IMR-90 (cell line): Measurements from ENCODE around the gene SIT1. TPM values are rescaled to one million over a fixed set of nuclear protein-coding genes. Genes with fewer than 3 reads are reported as not detected.

Source experiments
- ATAC-seq: fragments of 200-7000 bp; cut with Tn5 transposase; 2 replicates; pipeline ENCODE4 v1.9.1; 2020; ENCODE audit warnings: low read depth, mild to moderate bottlenecking, moderate library complexity
- BruUV-seq: library from RNA; stranded (reverse); fragments of 400-500 nt; replicated peaks from 2 replicates; lab custom pipeline; 2021; lab: Mats Ljungman, UMichigan
- CTCF ChIA-PET: fragments of 300-600 bp; formaldehyde crosslinking; extraction: SDS; loops from one replicate; lab custom pipeline; 2021; ENCODE audit warnings: antibody characterized with exemption; lab: Yijun Ruan, JAX
- POLR2A ChIA-PET: fragments of 300-600 bp; sonication (Branson Sonifier 250); formaldehyde crosslinking; loops from one replicate; lab custom pipeline; 2022; ENCODE audit warnings: antibody characterized with exemption; ENCODE audit not compliant: unreplicated experiment; lab: Charles Lee
- DNase-seq: peaks from one replicate; pipeline ENCODE4 v3.0.0; 2013
- H2AFZ ChIP-seq: replicated peaks from 2 replicates; pipeline ENCODE3; 2013; ENCODE audit warnings: low read length, mild to moderate bottlenecking; ENCODE audit not compliant: poor library complexity
- H2AK5ac ChIP-seq: 2 replicates; pipeline ENCODE4 v1.6.1; 2013; ENCODE audit warnings: low read depth, low read length, inconsistent platforms
- H2AK9ac ChIP-seq: replicated peaks from 2 replicates; pipeline ENCODE3; 2013; ENCODE audit warnings: mild to moderate bottlenecking, low read depth, low read length, moderate library complexity; ENCODE audit not compliant: poor library complexity
- H2BK120ac ChIP-seq: 2 replicates; pipeline ENCODE4 v1.6.1; 2013; ENCODE audit warnings: low read depth, low read length, inconsistent platforms
- H2BK15ac ChIP-seq: 3 replicates; pipeline ENCODE4 v1.6.1; 2013; ENCODE audit warnings: low read depth, low read length, inconsistent platforms
- H2BK20ac ChIP-seq: 2 replicates; pipeline ENCODE4 v1.6.1; 2013; ENCODE audit warnings: low read depth, mild to moderate bottlenecking, inconsistent platforms, low read length, moderate library complexity
- H2BK5ac ChIP-seq: 2 replicates; pipeline ENCODE4 v1.6.1; 2013; ENCODE audit warnings: mild to moderate bottlenecking, low read depth, low read length, inconsistent platforms; ENCODE audit not compliant: poor library complexity, severe bottlenecking
- H3K14ac ChIP-seq: replicated peaks from 2 replicates; pipeline ENCODE4 v1.6.1; 2013; ENCODE audit warnings: low read depth, low read length, inconsistent platforms
- H3K18ac ChIP-seq: 2 replicates; pipeline ENCODE4 v1.6.1; 2013; ENCODE audit warnings: low read depth, low read length, control low read depth
- H3K23ac ChIP-seq: 2 replicates; pipeline ENCODE4 v1.6.1; 2013; ENCODE audit warnings: low read depth, low read length, inconsistent platforms
- H3K27ac ChIP-seq: 2 replicates; pipeline ENCODE4 v1.5.1; 2013; ENCODE audit warnings: mild to moderate bottlenecking, control low read depth, low read length; ENCODE audit not compliant: insufficient read depth
- H3K27me3 ChIP-seq: 2 replicates; pipeline ENCODE4 v1.6.1; 2013; ENCODE audit warnings: low read length; ENCODE audit not compliant: control insufficient read depth, insufficient read depth
- H3K36me3 ChIP-seq: 2 replicates; pipeline ENCODE4 v1.6.1; 2013; ENCODE audit warnings: low read length, mixed read lengths; ENCODE audit not compliant: control insufficient read depth, insufficient read depth
- H3K4ac ChIP-seq: 2 replicates; pipeline ENCODE4 v1.6.1; 2013; ENCODE audit warnings: low read depth, low read length, inconsistent platforms
- H3K4me1 ChIP-seq: 2 replicates; pipeline ENCODE4 v1.6.1; 2013; ENCODE audit warnings: low read length, mixed read lengths; ENCODE audit not compliant: control insufficient read depth, insufficient read depth
- H3K4me2 ChIP-seq: 2 replicates; pipeline ENCODE4 v1.6.1; 2013; ENCODE audit warnings: low read depth, mild to moderate bottlenecking, control low read depth, low read length, moderate library complexity
- H3K4me3 ChIP-seq: 2 replicates; pipeline ENCODE4 v1.5.1; 2013; ENCODE audit warnings: low read depth, mild to moderate bottlenecking, control low read depth, low read length, moderate library complexity; ENCODE audit not compliant: insufficient read depth
- H3K56ac ChIP-seq: 2 replicates; pipeline ENCODE4 v1.6.1; 2013; ENCODE audit warnings: low read length, inconsistent platforms; ENCODE audit not compliant: insufficient read depth; ENCODE audit errors: extremely low read depth
- H3K79me1 ChIP-seq, 2 experiments: 2 replicates each; pipeline ENCODE4 v1.6.1; 2013; ENCODE audit warnings: low read length in 2 of 2, inconsistent platforms in 1 of 2, low read depth in 1 of 2
- H3K9ac ChIP-seq: 2 replicates; pipeline ENCODE4 v1.6.1; 2013; ENCODE audit warnings: low read depth, low read length, control low read depth
- H3K9me1 ChIP-seq: 2 replicates; pipeline ENCODE4 v1.6.1; 2013; ENCODE audit warnings: low read length, inconsistent platforms; ENCODE audit not compliant: insufficient read depth
- H3K9me3 ChIP-seq: 2 replicates; pipeline ENCODE4 v1.6.1; 2013; ENCODE audit warnings: low read length; ENCODE audit not compliant: control insufficient read depth, insufficient read depth
- H4K20me1 ChIP-seq: 2 replicates; pipeline ENCODE4 v1.6.1; 2013; ENCODE audit warnings: low read length, inconsistent platforms; ENCODE audit not compliant: insufficient read depth
- H4K5ac ChIP-seq: 2 replicates; pipeline ENCODE4 v1.6.1; 2013; ENCODE audit warnings: mild to moderate bottlenecking, low read depth, low read length, control low read depth
- H4K8ac ChIP-seq, 2 experiments: 2 replicates each; pipeline ENCODE4 v1.6.1; 2013; ENCODE audit warnings: low read depth in 2 of 2, low read length in 2 of 2, control low read depth in 1 of 2, inconsistent platforms in 1 of 2
- H4K91ac ChIP-seq: 2 replicates; pipeline ENCODE4 v1.6.1; 2013; ENCODE audit warnings: low read depth, low read length, inconsistent platforms; ENCODE audit not compliant: insufficient read depth
- CEBPB ChIP-seq: IDR thresholded peaks from 2 replicates; pipeline ENCODE4 v1.6.1; 2012; ENCODE audit warnings: low read depth, low read length, improper control_type of control experiment
- CTCF ChIP-seq: conservative IDR thresholded peaks from 2 replicates; pipeline ENCODE4 v1.5.1; 2012; ENCODE audit warnings: mild to moderate bottlenecking, low read depth, low read length, improper control_type of control experiment
- FOS ChIP-seq: fragments of 150-350 bp; IDR thresholded peaks from 2 replicates; pipeline ENCODE4 v1.6.1; 2016; ENCODE audit warnings: low read depth, low read length
- MAFK ChIP-seq: IDR thresholded peaks from 2 replicates; pipeline ENCODE4 v1.6.1; 2012; ENCODE audit warnings: low read depth, low read length, improper control_type of control experiment
- NFE2L2 ChIP-seq: fragments of 150-350 bp; IDR thresholded peaks from 2 replicates; pipeline ENCODE4 v1.6.1; 2016; ENCODE audit warnings: low read depth, mild to moderate bottlenecking, low read length
- POLR2A ChIP-seq: IDR thresholded peaks from 2 replicates; pipeline ENCODE4 v1.6.1; 2012; ENCODE audit warnings: mild to moderate bottlenecking, low read depth, low read length
- RAD21 ChIP-seq: IDR thresholded peaks from 2 replicates; pipeline ENCODE4 v1.6.1; 2012; ENCODE audit warnings: low read length, improper control_type of control experiment
- RFX5 ChIP-seq: IDR thresholded peaks from 2 replicates; pipeline ENCODE4 v1.8.0; 2012; ENCODE audit warnings: low read depth, mild to moderate bottlenecking, low read length, moderate library complexity
- WGBS, 2 experiments: methylation state at CpG; one replicate each; pipeline versions ENCODE4 v1.1.5 to v1.1.7; 2013; ENCODE audit warnings: missing lambda C conversion rate in 2 of 2; ENCODE audit not compliant: insufficient read length in 1 of 2; ENCODE audit errors: extremely low coverage in 2 of 2; 5-methylcytosine and 5-hydroxymethylcytosine counted together
- dilution Hi-C: fragments of 300-500 bp; cut with HindIII; formaldehyde crosslinking; loops from one replicate; pipeline ENCODE4 v1.14.3; 2018; ENCODE audit warnings: low sequenced_read_pairs; ENCODE audit not compliant: unreplicated experiment
- in situ Hi-C: fragments of 300-500 bp; cut with MboI; formaldehyde crosslinking; loops from 3 replicates; pipeline ENCODE4 v1.14.3; 2019; ENCODE audit warnings: low sequenced_read_pairs, inconsistent platforms, mixed read lengths
- intact Hi-C: fragments of 100-400 bp; cut with micrococcal nuclease; formaldehyde crosslinking; loops from 2 replicates; pipeline ENCODE4 v1.10.0; 2022
- polyA plus RNA-seq, 3 experiments: library from polyadenylated mRNA; depleted of rRNA; stranded (reverse); fragments of >200 nt; gene quantifications; 2 replicates each; pipeline ENCODE4 v1.2.3, GENCODE V29; 2012; ENCODE audit warnings: low replicate concordance in 1 of 3
- total RNA-seq: library from RNA; depleted of rRNA; stranded (reverse); fragments of >200 nt; gene quantifications from 2 replicates; pipeline ENCODE4 v1.2.3, GENCODE V29; 2012

SIT1 gene
- total and polyA plus RNA-seq, 2 of the 4 experiments (the other 2 are of a cell fraction), result not detected

DNA sequence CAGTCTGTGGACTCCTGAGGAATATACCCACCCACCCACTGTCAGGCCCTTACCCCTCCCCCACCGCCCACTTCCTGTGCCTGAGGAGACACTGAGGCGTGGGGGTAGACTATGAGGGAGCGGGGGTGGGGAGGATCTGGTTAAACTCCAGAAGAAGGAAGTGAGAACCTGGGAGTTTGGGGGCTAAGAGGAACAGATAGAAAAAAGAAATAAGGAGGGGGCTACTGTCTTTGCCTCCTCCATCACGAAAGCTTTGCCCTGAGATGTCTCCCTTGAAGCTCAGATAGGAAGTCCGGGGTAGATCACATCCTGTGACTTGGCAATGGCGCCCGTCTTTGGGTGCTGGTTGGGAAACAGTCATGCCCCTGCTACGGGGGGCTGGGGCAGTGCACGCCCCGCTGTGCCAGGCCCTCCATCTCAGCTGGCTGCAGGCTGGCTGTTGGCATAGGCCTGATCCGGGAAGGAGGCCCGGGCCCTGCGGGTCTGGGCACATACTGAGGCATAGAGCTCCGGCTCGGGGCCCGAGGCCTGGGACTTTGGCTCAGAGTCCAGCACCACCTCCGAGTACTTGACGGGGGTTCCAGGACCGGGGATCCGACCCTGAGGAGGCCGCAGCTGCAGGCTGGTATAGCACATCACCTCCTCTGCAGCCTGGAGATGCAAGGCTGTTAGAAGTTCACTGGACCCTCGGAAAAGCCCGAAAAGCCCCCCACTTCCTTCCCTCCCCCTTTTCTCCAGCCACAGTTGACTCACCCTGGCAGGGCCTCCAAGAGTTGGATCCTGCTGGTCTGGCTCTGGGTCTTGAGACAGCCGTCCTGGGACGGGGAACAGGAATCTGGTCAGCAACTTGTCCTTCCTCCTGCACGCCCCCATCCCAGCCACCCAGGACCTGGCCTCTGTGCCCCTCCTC lies 1.0 kb downstream of the SIT1 start:
- no peak overlapping the region for H3K27ac ChIP-seq
- intact Hi-C loops (loop anchor here (10.0 kb wide), 2 partner anchors 165 kb away; partner anchors contain the start of genes HINT2 and SPAG8), dilution Hi-C loops (no loop called here), in situ Hi-C loops (loop anchor here (10.0 kb wide), 1 partner anchor 145 kb away; no protein-coding TSS in a partner anchor)
- H2AK5ac ChIP-seq, result no peak overlapping the region
- no peak overlapping the region for H3K4ac ChIP-seq
- no peaks in the 10 kb centered on the region for H3K27me3 ChIP-seq
- no peak overlapping the region for H2BK15ac ChIP-seq
- H4K8ac ChIP-seq, result no peak overlapping the region; a peak in 1 of 4 replicates
- no peak overlapping the region for H4K91ac ChIP-seq
- no peaks in the 10 kb centered on the region for H4K20me1 ChIP-seq
- H3K36me3 ChIP-seq, result no peaks in the 10 kb centered on the region
- H2BK5ac ChIP-seq, result no peak overlapping the region
- ChIA-PET CTCF (interaction anchor here (1.5 kb wide), 1 partner anchor 8 kb away, joined by 3 read pairs; the partner anchor contains the start of genes CCDC107 and RMRP), POLR2A (no interaction called here)
- H3K4me1 ChIP-seq, result peaks cover 14% of the 10 kb centered on the region
- H2BK120ac ChIP-seq, result no peak overlapping the region
- DNase-seq (no peak), ATAC-seq (no peak)
- no peak overlapping the region for H3K4me3 ChIP-seq
- no peak overlapping the region for H3K4me2 ChIP-seq
- BruUV-seq, result no TSS peak
- H2AK9ac ChIP-seq, result no peak overlapping the region
- TF ChIP-seq RAD21 (no peak), FOS (no peak), CEBPB (no peak), NFE2L2 (no peak), MAFK (no peak), CTCF (no peak), RFX5 (no peak), POLR2A (no peak)
- H3K14ac ChIP-seq, result no peak overlapping the region
- no peak overlapping the region for H3K56ac ChIP-seq
- peak overlapping the region; percentile 73 for H2AFZ ChIP-seq
- no peak overlapping the region for H4K5ac ChIP-seq
- H3K18ac ChIP-seq, result no peak overlapping the region
- H3K9me3 ChIP-seq, result no peaks in the 10 kb centered on the region
- H3K23ac ChIP-seq, result no peak overlapping the region
- H2BK20ac ChIP-seq, result no peak overlapping the region
- H3K9ac ChIP-seq, result no peak overlapping the region
- 0 out of 4 replicates have a peak, but pooled peaks cover 0 to 4% of the 10 kb centered on the region in 2 experiments for H3K79me1 ChIP-seq
- H3K9me1 ChIP-seq, result peaks cover 4% of the 10 kb centered on the region; the same call in 1 of the 2 replicates
- 86% methylated on average over 7 of the region's 26 CpGs; no CpG with 5 or more reads in 1 of the 2 experiments for WGBS, 2 experiments
